ENCODE measurements around the gene PSAP.

PSAP gene

DNA sequence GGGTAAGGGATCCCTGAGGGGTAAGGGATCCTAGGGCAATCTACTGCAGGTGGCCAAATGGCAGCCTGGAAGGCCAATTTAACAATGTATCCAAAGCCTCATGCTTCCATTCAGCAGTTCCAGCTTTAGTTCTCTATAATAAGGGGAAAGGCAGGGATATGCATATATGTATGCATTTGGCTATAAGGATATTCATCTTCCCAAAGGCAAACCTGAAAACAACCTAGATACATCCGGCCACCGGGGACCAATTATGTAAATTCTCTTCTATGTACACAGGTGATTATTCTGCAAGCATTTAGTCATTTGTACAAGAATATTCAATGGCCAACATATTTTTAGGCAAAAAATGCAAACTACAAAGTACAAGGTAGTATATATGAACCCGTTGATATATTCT, 26.7 kb downstream of the PSAP start:
- no peak overlapping the region for H3K4me2 ChIP-seq (ENCODE audit: low read depth, low read length, poor library complexity, severe bottlenecking)
- no peaks in the 10 kb centered on the region for H3K9me3 ChIP-seq (ENCODE audit: insufficient read depth, low read length)
- no peaks in the 10 kb centered on the region for H3K27me3 ChIP-seq (ENCODE audit: low read length)
- H3F3A ChIP-seq (ENCODE audit: insufficient read depth), result no peaks in the 10 kb centered on the region
- H3K27ac ChIP-seq (ENCODE audit: low read depth, low read length), result no peak overlapping the region
- H3K9me2 ChIP-seq (replicated peaks; ENCODE audit: insufficient read depth, low read length), result no peaks in the 10 kb centered on the region
- no peaks in the 10 kb centered on the region for H4K20me1 ChIP-seq (ENCODE audit: low read depth, low read length)
- no peaks in the 10 kb centered on the region for H3K79me2 ChIP-seq (ENCODE audit: insufficient read depth, low read length)
- no peak overlapping the region for H3K4me3 ChIP-seq (ENCODE audit: insufficient read depth, low read length, poor library complexity, severe bottlenecking)
- no peak overlapping the region for H3K9ac ChIP-seq (ENCODE audit: low read length)
- TF ChIP-seq, protein P1, sequence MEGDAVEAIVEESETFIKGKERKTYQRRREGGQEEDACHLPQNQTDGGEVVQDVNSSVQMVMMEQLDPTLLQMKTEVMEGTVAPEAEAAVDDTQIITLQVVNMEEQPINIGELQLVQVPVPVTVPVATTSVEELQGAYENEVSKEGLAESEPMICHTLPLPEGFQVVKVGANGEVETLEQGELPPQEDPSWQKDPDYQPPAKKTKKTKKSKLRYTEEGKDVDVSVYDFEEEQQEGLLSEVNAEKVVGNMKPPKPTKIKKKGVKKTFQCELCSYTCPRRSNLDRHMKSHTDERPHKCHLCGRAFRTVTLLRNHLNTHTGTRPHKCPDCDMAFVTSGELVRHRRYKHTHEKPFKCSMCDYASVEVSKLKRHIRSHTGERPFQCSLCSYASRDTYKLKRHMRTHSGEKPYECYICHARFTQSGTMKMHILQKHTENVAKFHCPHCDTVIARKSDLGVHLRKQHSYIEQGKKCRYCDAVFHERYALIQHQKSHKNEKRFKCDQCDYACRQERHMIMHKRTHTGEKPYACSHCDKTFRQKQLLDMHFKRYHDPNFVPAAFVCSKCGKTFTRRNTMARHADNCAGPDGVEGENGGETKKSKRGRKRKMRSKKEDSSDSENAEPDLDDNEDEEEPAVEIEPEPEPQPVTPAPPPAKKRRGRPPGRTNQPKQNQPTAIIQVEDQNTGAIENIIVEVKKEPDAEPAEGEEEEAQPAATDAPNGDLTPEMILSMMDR (IDR thresholded peaks at IDR 0.05; ENCODE audit: insufficient read depth, low read length, poor library complexity, severe bottlenecking), result no peak
- TF ChIP-seq EZH2phosphoT487 (conservative IDR thresholded peaks at IDR 0.05; ENCODE audit: low read length), result no peak
- H2AFZ ChIP-seq (ENCODE audit: low read depth, low read length, severe bottlenecking), result no peak overlapping the region
- no peaks in the 10 kb centered on the region for H3K36me3 ChIP-seq (ENCODE audit: low read length)

DNA sequence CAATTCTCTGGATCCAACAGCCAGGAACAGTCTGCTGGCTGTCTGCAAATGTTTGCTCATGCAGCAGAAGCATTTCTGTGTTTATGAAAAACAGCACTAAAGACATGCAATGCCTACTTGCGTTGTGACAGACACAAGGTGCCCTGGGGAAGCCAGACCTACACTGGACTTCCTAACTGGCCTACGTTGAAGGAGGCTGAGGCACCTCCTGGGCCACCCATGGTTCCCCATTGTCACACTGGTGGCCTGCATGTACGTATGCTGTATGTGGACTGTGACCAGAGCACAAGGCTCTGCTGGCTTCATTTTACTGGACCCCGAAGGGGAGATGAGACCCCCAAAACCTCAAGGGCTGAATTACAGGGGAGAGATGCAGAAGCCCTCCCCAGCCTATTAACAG, 27.7 kb downstream of the PSAP start:
- Histone ChIP-seq H3K79me2 (ENCODE audit: insufficient read depth, low read length) (no peaks in the 10 kb centered on the region), H3K9me2 (replicated peaks; ENCODE audit: insufficient read depth, low read length) (no peaks in the 10 kb centered on the region), H3K27me3 (ENCODE audit: low read length) (no peaks in the 10 kb centered on the region), H3K4me3 (ENCODE audit: insufficient read depth, low read length, poor library complexity, severe bottlenecking) (no peak overlapping the region), H2AFZ (ENCODE audit: low read depth, low read length, severe bottlenecking) (no peak overlapping the region), H3K9ac (ENCODE audit: low read length) (no peak overlapping the region), H3F3A (ENCODE audit: insufficient read depth) (no peaks in the 10 kb centered on the region), H3K36me3 (ENCODE audit: low read length) (no peaks in the 10 kb centered on the region), H3K27ac (ENCODE audit: low read depth, low read length) (no peak overlapping the region), H3K9me3 (ENCODE audit: insufficient read depth, low read length) (no peaks in the 10 kb centered on the region), H4K20me1 (ENCODE audit: low read depth, low read length) (no peaks in the 10 kb centered on the region), H3K4me2 (ENCODE audit: low read depth, low read length, poor library complexity, severe bottlenecking) (no peak overlapping the region)
- TF ChIP-seq, protein P1 (IDR thresholded peaks at IDR 0.05; ENCODE audit: insufficient read depth, low read length, poor library complexity, severe bottlenecking), result no peak
- TF ChIP-seq EZH2phosphoT487 (conservative IDR thresholded peaks at IDR 0.05; ENCODE audit: low read length), result no peak

DNA sequence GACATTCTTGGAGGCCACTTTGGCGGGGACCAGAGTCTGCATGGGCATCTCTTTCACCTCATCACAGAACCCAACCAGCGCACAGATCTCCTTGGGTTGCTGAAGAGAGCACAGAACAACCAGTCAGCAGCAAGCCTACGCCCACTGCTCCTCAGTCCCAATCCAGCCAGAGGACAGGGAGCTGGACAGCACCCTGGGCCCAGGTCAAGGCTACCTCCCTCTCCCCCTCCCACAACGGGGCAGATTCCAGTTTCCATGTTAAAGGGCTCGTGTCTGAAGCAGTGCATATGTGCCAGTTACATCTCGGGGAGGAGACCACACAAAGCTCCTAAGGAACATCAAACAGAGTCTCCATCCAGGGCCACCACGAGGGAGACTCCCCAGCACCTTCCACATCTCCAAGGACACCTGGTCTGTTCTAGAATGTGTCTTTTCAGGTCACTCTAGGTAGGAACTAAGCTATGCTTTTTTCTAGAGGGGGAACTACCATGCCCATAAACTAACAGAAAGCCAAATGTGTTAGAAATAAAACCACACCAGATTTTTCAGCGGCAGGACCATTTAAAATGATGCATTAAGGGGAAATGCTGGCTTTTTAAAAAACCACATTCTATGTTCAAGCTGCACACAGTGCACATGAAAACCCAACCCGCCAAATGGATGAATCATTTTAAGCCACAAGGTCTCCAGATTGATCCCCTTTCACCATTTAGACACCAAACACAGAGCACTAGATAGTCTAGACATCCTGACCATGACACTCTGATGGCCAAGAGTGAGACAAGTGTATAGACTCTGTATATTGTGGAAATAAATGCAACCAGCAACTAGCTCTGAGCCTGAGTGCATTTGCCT, 28.9 kb downstream of the PSAP start:
- Histone ChIP-seq H4K20me1 (ENCODE audit: low read depth, low read length) (no peaks in the 10 kb centered on the region), H3K27ac (ENCODE audit: low read depth, low read length) (no peak overlapping the region), H2AFZ (ENCODE audit: low read depth, low read length, severe bottlenecking) (no peak overlapping the region), H3K4me3 (ENCODE audit: insufficient read depth, low read length, poor library complexity, severe bottlenecking) (no peak overlapping the region), H3K4me2 (ENCODE audit: low read depth, low read length, poor library complexity, severe bottlenecking) (no peak overlapping the region), H3K36me3 (ENCODE audit: low read length) (no peaks in the 10 kb centered on the region), H3K9ac (ENCODE audit: low read length) (no peak overlapping the region), H3K27me3 (ENCODE audit: low read length) (no peaks in the 10 kb centered on the region), H3K79me2 (ENCODE audit: insufficient read depth, low read length) (no peaks in the 10 kb centered on the region), H3F3A (ENCODE audit: insufficient read depth) (no peaks in the 10 kb centered on the region), H3K9me3 (ENCODE audit: insufficient read depth, low read length) (no peaks in the 10 kb centered on the region), H3K9me2 (replicated peaks; ENCODE audit: insufficient read depth, low read length) (no peaks in the 10 kb centered on the region)
- TF ChIP-seq, protein P1 (IDR thresholded peaks at IDR 0.05; ENCODE audit: insufficient read depth, low read length, poor library complexity, severe bottlenecking), result no peak
- TF ChIP-seq EZH2phosphoT487 (conservative IDR thresholded peaks at IDR 0.05; ENCODE audit: low read length), result no peak

Data from SU-DHL-6 (cell line).